ENCODE results near the gene TEC.

- TF ChIP-seq CTCF (IDR thresholded peaks at IDR 0.05 in 8 of 11, conservative IDR thresholded peaks at IDR 0.05 in 3 of 11) (no peak), POLR2A (IDR thresholded peaks at IDR 0.05) (no peak), POLR2AphosphoS5 (IDR thresholded peaks at IDR 0.05) (no peak)
Observed at GRCh38 chr4:48095441-48095840, 174.2 kb downstream of the TEC start.

Measured in spleen (tissue), 7 donors.